ENCODE results near the gene HIF1A.
"Not testable (repeated sequence)": the region's sequence is repeated elsewhere in the genome, so short reads cannot be mapped to it uniquely, and the experiment has no call there.

Gene HIF1A

DNA sequence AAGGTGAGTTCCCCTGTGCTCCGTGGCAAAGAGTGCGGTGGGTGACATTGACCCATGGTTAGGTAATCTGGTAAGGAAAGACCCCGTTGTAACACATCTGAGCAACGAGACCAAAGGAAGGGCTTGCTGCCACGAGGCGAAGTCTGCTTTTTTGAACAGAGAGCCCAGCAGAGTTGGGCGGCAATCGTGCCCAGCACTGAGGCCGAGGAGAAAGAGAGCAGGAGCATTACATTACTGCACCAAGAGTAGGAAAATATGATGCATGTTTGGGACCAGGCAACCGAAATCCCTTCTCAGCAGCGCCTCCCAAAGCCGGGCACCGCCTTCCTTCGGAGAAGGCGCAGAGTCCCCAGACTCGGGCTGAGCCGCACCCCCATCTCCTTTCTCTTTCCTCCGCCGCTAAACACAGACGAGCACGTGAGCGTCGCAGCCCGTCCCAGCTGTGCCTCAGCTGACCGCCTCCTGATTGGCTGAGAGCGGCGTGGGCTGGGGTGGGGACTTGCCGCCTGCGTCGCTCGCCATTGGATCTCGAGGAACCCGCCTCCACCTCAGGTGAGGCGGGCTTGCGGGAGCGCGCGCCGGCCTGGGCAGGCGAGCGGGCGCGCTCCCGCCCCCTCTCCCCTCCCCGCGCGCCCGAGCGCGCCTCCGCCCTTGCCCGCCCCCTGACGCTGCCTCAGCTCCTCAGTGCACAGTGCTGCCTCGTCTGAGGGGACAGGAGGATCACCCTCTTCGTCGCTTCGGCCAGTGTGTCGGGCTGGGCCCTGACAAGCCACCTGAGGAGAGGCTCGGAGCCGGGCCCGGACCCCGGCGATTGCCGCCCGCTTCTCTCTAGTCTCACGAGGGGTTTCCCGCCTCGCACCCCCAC lies at the start of gene HIF1A:
Gene HIF1A (plus strand): TSS at position 684 of the 865 bp plus-strand sequence. CDS start 292 bp downstream, outside the sequence.
- peak; percentile 95 for DNase-seq

GRCh38 chr14:61646366-61647116 lies 48.8 kb upstream of the HIF1A start:
- DNase-seq, result no peak

DNA sequence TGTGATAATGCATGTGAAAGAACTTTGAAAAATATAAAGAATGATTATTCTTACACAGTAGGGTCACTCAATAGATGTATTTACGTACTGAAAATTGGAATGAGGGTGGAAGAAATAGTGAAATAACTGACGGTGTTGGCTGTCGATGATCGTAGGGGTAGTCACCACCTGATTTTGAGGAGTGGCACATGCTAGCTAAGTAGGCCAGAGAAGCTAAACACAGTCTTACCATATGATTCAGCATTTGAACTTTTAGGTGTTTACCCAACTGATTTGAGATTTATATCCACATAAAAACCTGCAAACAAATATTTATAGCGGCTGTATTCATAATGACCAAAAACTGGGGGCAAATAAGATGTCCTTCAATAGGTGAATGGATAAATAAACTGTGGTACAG lies 47.6 kb upstream of the HIF1A start:
- no peak for DNase-seq

- DNase-seq, result no peak
These were observed 46.9 kb upstream of the HIF1A start for GRCh38 chr14:61648377-61648776.

DNA sequence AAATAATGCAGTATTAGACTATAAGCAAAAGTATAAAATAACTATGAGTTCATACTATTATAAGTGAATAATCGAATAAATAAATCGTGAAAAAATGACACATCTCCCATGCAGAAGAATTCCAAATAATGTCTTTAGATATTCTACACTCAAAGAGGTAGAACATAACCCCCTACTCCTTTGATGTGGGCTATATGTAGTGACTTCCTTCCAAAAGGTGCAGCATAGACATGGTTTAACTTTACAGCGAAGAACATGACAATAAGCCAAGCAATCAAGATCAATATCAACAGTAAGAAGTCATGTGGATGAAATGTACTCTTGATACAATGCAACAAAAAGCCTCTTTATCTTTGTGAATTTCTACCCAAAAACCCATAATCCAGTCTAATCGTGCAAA lies 46.0 kb upstream of the HIF1A start:
- DNase-seq, result no peak

- DNase-seq, result no peak
These were observed 44.0 kb upstream of the HIF1A start for GRCh38 chr14:61651355-61651754.

DNA sequence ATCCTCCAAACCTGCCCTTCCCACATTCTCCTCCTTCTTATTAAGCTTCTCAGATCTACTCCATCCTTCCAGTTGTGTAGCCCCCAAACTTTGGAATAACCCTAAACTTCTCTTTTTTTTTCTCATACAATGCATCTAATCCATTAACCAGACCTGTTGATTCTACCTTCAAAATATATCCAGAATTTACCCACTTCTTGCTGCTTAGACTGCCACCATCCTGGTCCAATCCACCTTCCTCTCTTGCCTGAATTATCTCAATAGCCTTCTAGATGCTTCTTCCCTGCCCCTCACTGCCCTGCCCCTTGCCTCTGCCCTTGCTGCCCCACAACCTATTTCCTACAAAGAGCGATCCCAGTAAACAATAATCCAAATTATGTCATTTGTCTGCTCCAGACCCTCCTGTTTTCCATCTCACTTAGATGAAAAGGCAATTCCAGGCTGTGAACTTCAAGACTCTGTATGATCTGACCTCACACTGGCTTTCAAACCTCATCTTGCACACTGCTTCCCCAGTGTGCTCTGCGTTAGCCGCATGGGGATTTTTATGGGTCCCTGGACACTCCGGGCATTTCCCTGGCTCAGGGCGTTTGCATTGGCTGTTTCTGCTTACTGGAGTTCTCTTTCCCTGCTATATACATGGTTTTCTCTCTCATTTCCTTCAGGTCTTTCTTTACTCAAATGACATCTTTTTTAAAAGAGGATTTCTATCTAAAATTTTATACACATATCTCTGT lies 42.6 kb upstream of the HIF1A start:
- no peak for DNase-seq

DNA sequence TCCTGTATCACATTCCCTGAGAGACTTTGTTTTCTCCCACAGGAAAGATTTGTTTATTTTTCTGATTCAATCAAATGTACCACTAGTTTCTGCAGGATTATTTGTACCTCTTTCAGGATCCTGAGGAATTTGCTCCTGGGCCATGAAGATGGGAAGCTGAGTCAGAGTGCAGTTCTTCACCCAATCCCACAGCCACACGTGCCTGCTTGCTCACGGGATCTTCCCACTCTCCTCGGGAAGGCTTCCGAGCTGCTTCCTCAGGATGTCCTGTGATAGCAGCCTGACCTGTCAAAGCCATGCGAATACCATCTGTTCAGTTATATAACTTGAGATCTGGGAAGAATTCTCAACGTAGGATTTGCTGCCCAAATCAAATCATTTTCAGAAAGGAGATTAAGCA lies 41.8 kb upstream of the HIF1A start:
- no peak for DNase-seq

DNA sequence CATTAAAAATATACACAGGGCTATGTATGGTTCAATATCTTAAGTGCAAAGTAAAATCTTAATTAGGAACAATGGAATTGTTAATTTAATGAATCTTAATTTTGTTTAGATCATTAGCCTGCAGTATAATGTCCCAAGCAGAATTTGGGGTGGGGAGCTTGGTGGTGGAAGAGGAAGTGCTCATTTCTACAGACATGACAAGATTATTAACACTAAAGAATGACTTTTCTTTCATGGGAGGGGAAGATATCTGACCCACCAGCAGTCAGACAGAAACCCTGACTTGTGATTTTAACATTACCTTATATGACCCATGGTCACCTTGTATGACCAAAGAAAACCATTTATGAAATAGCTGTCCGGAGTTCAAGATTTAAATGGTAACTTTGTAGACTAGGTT lies 41.3 kb upstream of the HIF1A start:
- DNase-seq, result no peak

DNA sequence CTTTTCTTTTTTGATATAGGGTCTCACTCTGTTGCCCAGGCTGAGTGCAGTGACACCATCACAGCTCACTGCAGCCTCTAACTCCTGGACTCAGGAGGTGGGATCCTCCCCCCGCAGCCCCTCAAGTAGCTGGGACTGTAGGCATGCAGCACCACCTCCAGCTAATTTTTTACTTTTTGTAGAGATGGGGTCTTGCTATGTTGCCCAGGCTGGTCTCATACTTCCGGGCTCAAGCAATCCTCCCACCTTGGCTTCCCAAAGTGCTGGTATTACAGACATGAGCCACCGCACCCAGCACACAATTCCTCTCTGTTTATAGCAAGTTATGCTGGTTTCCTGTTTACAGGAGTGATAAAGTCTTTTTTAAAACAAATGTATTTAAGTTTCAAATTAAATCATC lies 39.5 kb upstream of the HIF1A start:
- no peak for DNase-seq

DNA sequence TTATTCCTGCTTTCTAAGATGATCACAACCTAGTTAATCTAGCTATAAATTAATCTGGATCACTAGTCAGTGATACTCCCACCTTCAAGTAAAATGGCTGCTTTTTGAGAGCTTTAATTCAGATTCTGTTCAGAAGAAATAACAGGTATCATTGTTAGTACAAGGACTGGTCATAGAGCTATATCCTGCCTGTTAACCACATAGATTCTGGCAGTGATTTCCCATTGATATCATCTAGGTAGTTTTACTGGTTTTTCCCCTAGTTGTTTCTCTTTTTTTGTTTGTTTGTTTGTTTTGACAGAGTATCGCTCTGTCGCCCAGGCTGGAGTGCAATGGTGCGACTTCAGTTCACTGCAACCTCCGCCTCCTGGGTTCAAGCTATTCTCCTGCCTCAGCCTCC lies 39.0 kb upstream of the HIF1A start:
- no peak for DNase-seq

DNA sequence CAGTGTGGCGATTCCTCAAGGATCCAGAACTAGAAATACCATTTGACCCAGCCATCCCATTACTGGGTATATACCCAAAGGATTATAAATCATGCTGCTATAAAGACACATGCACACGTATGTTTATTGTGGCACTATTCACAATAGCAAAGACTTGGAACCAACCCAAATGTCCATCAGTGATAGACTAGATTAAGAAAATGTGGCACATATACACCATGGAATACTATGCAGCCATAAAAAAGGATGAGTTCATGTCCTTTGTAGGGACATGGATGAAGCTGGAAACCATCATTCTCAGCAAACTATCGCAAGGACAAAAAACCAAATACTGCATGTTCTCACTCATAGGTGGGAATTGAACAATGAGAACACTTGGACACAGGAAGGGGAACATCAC lies 37.2 kb upstream of the HIF1A start:
- not testable (repeated sequence) for DNase-seq

GRCh38 chr14:61659582-61659981 lies 35.7 kb upstream of the HIF1A start:
- no peak for DNase-seq

DNA sequence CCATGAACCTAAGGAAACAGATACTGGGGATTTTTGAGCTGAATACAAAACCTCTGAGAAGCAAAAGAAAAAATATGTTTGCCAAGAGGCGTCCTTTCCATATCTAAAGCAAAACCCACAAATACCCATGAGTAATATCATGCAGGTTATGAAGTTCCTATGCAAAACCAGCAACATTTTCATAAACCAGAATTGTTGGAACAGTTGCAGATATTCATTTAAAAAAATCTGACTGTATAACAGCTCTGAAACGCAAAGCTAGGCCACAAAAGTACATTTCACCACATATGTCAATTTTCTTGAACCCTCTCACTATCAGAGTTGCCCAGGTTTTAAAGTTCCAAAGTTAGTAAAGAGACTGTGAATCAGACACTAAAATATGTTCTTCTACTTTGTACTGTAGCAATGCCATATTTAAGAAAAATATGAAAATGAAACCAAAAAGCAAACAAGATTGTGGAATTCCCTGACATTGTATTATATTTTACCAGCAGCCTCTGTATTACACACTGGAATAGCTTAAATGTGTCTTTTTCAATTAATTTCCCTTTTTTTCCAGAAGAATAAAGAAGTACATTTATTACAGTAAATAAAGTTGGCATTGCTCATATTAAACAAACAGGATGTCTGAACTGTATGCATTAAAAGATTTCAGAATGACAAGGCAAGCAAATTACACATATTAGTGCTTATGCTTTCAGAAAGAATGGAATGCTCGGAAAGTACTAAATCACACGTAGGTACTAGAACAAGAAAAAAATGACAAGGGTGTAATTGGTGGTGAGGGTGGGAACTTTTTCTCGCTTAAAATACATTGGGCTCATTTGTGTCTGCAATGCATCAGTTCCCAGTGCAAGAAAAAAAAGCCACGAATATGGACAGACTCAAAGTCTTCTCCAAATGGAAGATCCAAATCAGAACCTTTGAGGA lies 33.6 kb upstream of the HIF1A start:
- DNase-seq, result no peak

DNA sequence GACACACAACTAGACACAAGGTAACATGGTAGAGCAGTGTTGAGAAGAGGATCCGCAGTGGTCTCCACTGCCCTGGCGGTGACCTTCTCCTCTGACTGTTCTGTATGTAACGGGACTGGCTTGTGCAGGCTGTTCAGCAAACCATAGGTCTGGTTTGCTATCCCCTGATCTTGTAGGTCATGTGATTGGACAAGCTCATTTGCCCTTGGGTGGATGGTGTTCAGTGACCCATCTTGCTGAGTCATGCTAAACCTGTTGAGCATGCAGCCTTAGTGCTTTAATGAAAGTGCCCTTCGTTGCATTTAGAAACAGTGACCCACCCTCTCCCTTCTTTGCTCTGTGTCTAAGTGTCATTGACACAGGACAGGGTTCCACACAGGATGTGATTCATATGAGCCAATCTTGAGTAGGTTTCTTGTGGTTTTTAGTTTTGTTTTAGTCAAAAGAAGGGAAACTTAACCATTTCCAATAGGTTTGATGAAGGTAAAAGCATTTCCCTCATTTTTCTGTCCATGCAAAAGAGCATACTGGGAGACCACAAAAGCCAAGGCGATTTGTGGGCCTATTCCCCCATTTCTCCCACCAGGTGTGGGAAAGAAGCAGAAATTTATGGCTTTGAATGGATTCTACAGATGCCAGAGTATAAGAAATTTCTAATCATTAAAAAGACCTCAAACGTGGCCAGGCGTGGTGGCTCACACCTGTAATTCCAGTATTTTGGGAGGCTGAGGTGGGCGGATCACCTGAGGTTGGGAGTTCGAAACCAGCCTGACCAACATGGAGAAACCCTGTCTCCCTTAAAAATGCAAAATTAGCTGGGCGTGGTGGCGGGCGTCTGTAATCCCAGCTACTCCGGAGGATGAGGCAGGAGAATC lies 32.6 kb upstream of the HIF1A start:
- peak; percentile 19 for DNase-seq

DNA sequence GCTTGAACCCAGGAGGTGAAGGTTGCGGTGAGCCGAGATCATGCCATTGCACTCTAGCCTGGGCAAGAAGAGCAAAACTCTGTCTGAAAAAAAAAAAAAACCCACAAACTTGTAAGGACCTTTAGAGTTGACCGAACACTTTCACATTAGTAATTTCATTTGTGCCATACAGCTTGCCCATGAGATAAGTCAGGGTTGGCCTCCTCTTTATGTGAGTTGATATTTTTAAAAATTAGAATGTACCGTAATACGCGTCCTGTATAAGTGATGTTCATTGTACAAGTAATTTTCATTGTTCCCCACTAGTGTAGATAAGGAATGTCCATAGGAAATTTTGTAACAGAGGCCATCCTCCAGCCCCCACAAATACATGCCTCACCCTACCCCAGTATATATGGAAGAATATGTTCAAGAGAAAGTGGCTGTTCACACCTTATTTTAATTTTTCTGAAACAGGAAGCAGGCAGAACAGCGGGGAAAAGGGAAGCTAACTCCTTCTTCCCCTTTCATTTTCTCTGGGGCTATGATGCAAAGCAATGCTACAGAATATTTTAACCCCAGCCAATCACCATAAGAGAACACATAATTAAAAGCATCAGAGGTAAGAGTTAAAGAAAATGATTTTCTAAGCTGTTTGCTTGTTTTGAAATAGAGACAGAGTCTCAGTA lies 31.9 kb upstream of the HIF1A start:
- no peak for DNase-seq

- DNase-seq, result no peak
These were observed 27.0 kb upstream of the HIF1A start for GRCh38 chr14:61668282-61668681.

- DNase-seq, result no peak
These were observed 24.7 kb upstream of the HIF1A start for GRCh38 chr14:61670576-61670975.

- no peak for DNase-seq
These were observed 24.2 kb upstream of the HIF1A start for GRCh38 chr14:61671082-61671481.

- DNase-seq, result no peak
These were observed 22.5 kb upstream of the HIF1A start for GRCh38 chr14:61672796-61673195.

DNA sequence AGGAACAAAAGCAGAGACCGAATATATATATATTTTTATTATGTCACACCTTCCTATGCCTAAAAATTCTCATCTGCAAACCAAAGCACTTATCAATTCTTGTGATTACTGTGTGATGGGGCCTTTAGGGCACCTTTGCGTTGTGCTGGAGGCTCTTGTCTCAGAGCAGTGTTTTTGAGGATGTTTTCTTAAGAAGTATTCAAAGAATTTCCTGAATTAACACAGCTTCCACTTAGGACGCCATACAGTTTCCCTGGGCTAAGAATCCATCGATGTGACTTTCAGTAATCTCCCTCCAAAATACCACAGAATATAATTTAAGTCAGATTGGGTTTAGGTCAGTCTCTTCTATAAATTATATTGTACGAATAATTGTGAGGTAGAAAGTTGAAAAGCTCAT lies 22.0 kb upstream of the HIF1A start:
- no peak for DNase-seq
